Vagina (tissue), 2 donors: ENCODE data around the gene HOXC5.

Experiments used
- POLR2A ChIP-seq, 2 donors: fragments of 450-650 bp; IDR thresholded peaks; one replicate each; pipeline ENCODE4 v1.6.1; 2017; ENCODE audit warnings: antibody characterized with exemption in 2 of 2, mild to moderate bottlenecking in 2 of 2, moderate library complexity in 2 of 2
- POLR2AphosphoS5 ChIP-seq, 2 donors: sonication (generic); formaldehyde crosslinking; IDR thresholded peaks; one replicate each; pipeline ENCODE4 v1.9.0; 2017; ENCODE audit warnings: antibody characterized with exemption in 2 of 2, mild to moderate bottlenecking in 2 of 2, low read depth in 1 of 2; ENCODE audit not compliant: insufficient read depth in 1 of 2
- TF ChIP-seq, protein P1 (sequence below), 3 experiments: fragments of 450-650 bp in 2 of 3; fragments of 200-600 bp in 1 of 3; sonication (generic) in 1 of 3; IDR thresholded peaks; one replicate each; pipeline ENCODE4 v1.5.1; 2017 to 2019; ENCODE audit warnings: antibody characterized with exemption in 3 of 3, mild to moderate bottlenecking in 2 of 3, moderate library complexity in 2 of 3

GRCh38 chr12:54071942-54072341 lies 39.1 kb downstream of the HOXC5 start:
- TF ChIP-seq, protein P1, sequence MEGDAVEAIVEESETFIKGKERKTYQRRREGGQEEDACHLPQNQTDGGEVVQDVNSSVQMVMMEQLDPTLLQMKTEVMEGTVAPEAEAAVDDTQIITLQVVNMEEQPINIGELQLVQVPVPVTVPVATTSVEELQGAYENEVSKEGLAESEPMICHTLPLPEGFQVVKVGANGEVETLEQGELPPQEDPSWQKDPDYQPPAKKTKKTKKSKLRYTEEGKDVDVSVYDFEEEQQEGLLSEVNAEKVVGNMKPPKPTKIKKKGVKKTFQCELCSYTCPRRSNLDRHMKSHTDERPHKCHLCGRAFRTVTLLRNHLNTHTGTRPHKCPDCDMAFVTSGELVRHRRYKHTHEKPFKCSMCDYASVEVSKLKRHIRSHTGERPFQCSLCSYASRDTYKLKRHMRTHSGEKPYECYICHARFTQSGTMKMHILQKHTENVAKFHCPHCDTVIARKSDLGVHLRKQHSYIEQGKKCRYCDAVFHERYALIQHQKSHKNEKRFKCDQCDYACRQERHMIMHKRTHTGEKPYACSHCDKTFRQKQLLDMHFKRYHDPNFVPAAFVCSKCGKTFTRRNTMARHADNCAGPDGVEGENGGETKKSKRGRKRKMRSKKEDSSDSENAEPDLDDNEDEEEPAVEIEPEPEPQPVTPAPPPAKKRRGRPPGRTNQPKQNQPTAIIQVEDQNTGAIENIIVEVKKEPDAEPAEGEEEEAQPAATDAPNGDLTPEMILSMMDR (IDR thresholded peaks at IDR 0.05) = no peak
- TF ChIP-seq POLR2A (IDR thresholded peaks at IDR 0.05) (no peak), POLR2AphosphoS5 (IDR thresholded peaks at IDR 0.05; ENCODE audit: insufficient read depth in 1 of 2, low read depth in 1 of 2) (no peak)
